GM12892 (cell line): ENCODE measurements around the gene IPO13.

Experiments used
- POLR2A ChIP-seq: IDR thresholded peaks from 2 replicates; pipeline ENCODE4 v1.6.1; 2011; ENCODE audit warnings: low read depth, low read length, control low read depth
- POLR2AphosphoS5 ChIP-seq: IDR thresholded peaks from 2 replicates; pipeline ENCODE4 v1.6.1; 2011; ENCODE audit warnings: low read depth, low read length, control low read depth
- TAF1 ChIP-seq: IDR thresholded peaks from 2 replicates; pipeline ENCODE4 v1.6.1; 2011; ENCODE audit warnings: low read depth, mild to moderate bottlenecking, control low read depth, low read length, borderline replicate concordance

DNA sequence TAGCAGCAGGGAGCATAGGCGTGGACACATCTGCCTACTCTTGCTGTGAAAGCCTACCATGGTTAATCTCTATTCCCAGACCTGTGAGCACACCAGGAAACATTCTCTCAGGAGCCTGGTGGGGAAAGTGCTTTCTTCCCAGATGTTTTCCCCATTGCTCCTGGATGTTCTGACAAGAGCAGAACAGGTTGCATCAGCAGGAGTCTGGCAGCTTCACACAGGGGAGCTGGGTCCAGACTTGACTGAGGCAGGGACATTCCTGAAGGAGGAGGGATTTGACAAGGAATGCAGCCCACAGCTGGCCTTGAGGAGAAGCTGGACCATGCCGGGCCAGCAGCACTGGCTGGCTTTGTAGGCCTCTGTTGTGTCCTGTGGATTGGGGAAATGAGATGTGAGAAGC lies 34.1 kb upstream of the IPO13 start:
- TF ChIP-seq TAF1, result no peak
- TF ChIP-seq POLR2A, result no peak
- TF ChIP-seq POLR2AphosphoS5, result no peak
